GM12865 (cell line): ENCODE data around the gene ABR.

Experiments
- DNase-seq: peaks from one replicate; pipeline ENCODE4 v3.0.0; 2010; ENCODE audit warnings: low read depth
- H3K4me3 ChIP-seq: 2 replicates; pipeline ENCODE4 v1.5.1; 2011; ENCODE audit warnings: mild to moderate bottlenecking, low read depth, low read length, control low read depth
- TF ChIP-seq, protein P1 (sequence below): IDR thresholded peaks from 2 replicates; pipeline ENCODE4 v1.5.1; 2011; ENCODE audit warnings: low read length, control low read depth, low read depth, inconsistent platforms; ENCODE audit not compliant: insufficient read depth; ENCODE audit errors: missing control alignments

Gene ABR

DNA sequence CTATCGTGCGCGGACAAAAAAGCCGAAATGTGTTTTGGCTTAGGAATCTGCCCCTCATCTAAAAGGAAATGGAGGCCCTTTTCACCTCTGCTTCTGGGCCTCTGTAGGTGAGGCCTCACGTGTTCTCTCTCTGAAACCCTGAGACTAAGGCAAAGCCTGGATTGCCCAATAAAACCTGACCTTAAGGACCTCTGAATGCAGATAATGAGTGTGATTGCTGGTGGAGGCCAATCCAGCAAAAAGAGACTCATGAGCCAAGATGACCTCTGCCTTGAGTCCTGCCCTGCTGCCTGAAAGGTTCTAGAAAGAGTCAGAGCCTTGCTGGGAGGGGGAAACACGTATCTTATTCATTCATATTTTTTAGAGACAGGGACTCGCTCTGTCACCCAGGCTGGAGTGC is 44.5 kb upstream of the ABR start:
- no peak overlapping the region for H3K4me3 ChIP-seq
- TF ChIP-seq, protein P1, sequence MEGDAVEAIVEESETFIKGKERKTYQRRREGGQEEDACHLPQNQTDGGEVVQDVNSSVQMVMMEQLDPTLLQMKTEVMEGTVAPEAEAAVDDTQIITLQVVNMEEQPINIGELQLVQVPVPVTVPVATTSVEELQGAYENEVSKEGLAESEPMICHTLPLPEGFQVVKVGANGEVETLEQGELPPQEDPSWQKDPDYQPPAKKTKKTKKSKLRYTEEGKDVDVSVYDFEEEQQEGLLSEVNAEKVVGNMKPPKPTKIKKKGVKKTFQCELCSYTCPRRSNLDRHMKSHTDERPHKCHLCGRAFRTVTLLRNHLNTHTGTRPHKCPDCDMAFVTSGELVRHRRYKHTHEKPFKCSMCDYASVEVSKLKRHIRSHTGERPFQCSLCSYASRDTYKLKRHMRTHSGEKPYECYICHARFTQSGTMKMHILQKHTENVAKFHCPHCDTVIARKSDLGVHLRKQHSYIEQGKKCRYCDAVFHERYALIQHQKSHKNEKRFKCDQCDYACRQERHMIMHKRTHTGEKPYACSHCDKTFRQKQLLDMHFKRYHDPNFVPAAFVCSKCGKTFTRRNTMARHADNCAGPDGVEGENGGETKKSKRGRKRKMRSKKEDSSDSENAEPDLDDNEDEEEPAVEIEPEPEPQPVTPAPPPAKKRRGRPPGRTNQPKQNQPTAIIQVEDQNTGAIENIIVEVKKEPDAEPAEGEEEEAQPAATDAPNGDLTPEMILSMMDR: no peak
- no peak for DNase-seq

DNA sequence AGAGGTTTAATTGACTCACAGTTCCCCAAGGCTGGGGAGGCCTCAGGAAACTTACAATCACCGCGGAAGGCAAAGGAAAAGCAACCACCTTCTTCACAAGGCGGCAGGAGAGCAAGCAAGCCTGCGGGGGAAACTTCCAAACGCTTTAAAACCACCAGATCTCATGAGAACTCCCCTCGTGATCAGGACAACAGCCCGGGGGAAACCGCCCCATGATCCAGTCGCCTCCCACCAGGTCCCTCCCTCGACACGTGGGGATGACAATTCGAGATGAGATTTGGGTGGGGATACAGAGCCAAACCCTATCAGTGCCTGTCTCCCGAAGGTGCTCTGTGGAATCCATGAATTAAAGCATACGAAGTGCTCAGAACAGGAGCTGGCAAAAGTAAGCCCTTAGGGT is 43.9 kb upstream of the ABR start:
- no peak overlapping the region for H3K4me3 ChIP-seq
- no peak for DNase-seq
- TF ChIP-seq, protein P1: no peak

DNA sequence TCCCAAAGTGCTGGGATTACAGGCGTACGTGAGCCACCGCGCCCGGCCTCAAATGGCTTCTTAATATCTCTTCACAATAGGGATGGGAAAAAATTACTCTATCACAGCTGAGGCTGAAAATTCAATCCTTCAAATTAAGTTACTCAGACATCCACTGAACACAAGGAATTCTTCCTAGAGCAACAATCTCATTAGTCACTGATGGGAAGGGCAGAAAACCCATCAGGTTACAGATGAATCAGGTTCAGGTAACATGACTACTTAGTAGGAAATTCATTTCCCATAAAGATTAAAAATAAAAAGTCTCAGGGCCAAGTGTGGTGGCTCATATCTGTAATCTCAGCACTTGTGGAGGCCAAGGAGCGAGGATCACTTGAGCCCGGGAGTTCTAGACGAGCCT is 42.5 kb upstream of the ABR start:
- DNase-seq: no peak
- H3K4me3 ChIP-seq: no peak overlapping the region
- TF ChIP-seq, protein P1: no peak

DNA sequence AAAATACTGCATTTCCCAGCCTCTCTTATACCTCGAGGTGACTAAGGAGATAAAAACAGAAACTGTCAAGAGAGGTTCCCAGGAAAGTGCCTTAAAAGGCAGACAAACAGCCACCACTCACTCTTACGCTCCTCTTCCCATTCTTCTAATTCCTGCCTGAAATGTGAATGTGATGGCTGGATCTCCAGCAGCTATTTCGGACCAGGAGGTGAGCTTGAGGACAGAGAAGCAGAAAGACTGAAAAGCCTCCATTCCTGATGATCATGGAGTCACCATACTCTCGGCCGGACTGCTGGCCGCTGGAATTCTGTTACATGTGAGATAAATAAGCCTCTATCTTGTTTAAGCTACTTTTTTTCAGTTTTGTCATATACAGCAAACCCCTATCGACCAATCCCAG is 41.4 kb upstream of the ABR start:
- no peak overlapping the region for H3K4me3 ChIP-seq
- no peak for DNase-seq
- TF ChIP-seq, protein P1: no peak

DNA sequence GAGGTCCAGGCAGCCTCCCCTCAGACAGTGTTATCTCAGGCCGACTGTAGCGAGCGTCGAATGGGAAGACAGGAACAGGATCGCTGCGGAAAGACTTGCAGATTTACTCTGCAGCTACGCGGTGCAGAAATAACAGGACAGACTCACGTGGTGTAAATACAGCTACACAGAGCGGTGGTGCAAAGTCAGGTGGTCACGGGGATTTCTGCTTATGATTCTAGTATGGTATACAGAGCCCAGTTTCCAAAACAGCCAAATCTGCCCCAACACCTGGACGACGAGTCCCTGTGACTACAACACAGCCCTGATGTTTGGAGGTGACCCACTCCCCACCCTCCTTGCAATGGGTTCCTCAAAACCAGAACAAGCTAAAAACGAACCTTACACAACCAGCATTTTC is 40.6 kb upstream of the ABR start:
- TF ChIP-seq, protein P1: no peak
- no peak overlapping the region for H3K4me3 ChIP-seq
- DNase-seq: no peak

DNA sequence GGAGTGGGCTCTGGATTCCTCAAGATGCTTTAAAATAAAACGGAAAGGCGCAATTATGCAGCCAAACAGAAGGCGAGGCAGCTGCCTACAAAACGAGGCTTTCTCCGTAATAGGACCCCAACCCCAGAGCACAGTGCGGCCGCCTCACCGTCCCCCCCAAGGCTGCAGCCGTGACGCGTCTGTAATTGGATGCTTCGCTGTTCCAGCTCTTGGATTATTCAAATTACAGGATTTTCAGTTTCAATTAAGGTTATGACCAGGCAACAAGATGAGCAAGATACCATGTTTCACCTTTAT is 37.3 kb upstream of the ABR start:
- DNase-seq: no peak
- TF ChIP-seq, protein P1: no peak
- no peak overlapping the region for H3K4me3 ChIP-seq

DNA sequence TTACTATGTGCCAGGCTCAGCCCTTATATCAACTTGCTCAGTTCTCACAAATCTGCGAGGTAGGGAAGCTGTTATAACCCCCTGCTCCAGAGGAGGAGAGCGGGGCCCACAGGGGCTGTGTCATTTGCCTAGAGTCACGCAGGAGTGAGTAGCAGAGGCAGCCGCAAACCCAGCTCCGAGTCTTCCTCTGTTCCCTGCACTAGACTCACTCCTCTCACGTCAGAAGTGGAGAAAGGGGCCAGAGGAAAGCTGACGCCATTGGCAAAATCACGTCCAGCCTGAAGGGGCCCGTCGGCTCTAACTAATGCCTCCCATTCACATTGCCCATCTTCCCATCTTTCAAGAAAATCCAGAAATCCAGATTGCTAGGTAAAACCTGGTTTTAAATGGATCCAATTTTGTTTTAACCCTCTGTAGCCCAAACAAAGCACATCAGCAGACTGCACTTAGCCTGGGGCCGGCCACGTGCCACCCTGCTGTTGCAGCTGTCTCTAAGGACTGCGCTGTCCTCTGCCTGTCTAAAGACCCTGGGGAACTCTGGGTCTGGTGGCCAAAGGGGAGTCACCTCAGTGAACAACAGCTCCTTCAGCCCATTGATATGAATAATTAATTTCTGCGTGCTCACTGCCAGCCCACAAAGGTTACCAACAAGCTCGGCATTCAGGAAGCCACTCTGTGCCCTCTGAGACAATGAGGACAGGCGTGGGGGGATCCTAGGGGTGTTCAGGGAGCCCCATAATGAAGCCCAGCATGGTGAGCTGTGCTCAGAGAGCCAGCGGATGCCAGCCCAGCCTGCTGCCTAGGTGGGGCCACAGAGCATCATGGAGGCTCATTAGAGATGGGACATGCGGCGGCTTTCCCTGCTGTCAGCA is 36.7 kb upstream of the ABR start:
- no peak overlapping the region for H3K4me3 ChIP-seq
- peak; percentile 54 for DNase-seq
- TF ChIP-seq, protein P1: no peak
